NOMO-1 (cell line): ENCODE results near the gene TMEM30B.
"Not testable (repeated sequence)": the region's sequence is repeated elsewhere in the genome, so short reads cannot be mapped to it uniquely, and the experiment has no call there.

Source experiments
- DNase-seq, 2 experiments: peaks; one replicate each; lab custom pipeline; 2025; ENCODE audit not compliant: unreplicated experiment in 2 of 2; lab: John Stamatoyannopoulos, UW

Gene TMEM30B, protein sequence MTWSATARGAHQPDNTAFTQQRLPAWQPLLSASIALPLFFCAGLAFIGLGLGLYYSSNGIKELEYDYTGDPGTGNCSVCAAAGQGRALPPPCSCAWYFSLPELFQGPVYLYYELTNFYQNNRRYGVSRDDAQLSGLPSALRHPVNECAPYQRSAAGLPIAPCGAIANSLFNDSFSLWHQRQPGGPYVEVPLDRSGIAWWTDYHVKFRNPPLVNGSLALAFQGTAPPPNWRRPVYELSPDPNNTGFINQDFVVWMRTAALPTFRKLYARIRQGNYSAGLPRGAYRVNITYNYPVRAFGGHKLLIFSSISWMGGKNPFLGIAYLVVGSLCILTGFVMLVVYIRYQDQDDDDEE

DNA sequence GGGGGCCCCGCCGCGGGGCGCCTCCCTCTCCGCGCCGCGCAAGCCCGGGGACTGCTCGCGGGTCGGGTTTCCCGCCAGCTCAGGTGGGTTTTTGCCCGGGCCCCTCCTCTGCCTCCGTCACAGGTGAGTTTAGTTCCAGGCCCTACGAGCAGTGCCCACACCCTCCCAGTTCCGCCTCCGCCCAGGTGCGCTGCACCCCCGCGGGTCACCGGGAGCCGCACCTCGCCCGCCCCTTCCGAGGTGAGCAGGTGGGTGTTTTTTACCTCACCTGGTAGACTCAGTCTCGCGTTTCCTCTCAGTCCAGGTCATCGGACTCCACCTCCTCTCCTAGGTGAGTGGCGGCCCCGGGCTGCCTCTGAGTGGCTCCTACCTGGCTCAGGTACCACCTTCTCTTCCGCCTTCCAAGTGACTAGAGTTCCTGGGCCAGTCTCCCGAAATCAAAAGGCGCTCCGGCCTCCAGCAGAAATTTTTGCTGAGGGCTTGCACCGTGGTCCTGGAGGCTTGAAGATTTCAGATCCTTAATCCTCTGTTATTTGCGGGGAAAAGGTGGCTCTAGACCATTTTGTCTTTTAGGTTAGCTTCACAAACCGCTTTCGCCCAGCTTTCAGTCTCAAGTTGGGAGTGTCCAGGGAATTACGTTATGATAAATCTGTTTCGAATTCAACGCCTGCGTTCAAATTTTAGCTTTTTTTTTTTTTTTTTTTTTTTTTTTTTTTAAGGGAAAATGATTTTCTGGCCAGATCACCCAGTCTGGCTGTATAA is at the start of gene TMEM30B:
Gene TMEM30B, minus strand, starts transcription at position 153 of the 762 bp plus-strand sequence. CDS start 191 bp downstream, outside the sequence.
- DNase-seq = no peak

DNA sequence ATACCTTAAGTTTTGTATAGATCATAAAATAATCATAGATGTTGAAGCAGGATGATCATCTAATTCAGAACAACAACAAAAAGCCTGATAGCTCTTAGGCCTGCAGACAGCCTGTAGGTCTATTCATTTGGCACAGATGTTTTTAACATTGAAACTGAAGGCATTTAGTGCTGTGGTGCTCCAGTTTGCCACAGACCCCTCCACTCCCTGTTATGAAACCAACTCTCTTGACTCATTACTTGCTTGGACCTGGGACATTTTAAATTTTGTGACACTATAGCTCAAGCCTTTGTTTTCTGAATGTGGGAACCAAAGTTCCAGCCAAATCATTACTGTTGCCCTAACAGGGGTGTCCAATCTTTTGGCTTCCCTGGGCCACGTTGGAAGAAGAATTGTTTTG is 49.4 kb upstream of the TMEM30B start:
- no peak for DNase-seq

GRCh38 chr14:61329478-61330051 is 48.4 kb upstream of the TMEM30B start:
- DNase-seq = peak; percentile 68 to 85

DNA sequence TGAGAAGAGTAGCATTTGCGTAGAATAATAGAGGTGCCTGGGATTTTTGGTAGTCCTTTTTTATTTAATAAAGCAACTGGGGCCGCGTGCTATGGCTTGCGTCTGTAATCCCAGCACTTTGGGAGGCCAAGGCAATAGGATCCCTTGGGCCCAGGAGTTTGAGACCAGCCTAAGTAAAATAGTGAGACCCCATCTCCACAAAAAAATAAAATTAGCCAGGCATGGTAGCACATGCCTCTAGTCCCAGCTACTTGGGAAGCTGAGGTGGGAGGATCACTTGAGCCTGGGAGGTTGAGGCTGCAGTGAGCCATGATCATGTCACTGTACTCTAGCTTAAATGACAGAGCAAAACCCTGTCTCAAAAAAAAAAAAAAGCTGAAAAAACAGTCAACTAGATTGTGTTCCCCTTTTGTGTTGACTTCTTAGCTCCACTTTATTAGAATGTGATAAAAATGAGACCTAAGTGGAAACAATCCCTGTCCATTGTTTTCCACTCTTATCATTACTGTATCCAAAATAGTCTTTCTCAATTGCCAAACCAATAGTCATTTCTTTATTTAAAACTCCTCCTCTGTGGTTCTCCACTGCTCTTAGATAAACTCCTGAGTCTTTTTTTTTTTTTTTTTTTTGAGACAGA is 47.6 kb upstream of the TMEM30B start:
- peak in 1 of 2 experiments; percentile 19 for DNase-seq

DNA sequence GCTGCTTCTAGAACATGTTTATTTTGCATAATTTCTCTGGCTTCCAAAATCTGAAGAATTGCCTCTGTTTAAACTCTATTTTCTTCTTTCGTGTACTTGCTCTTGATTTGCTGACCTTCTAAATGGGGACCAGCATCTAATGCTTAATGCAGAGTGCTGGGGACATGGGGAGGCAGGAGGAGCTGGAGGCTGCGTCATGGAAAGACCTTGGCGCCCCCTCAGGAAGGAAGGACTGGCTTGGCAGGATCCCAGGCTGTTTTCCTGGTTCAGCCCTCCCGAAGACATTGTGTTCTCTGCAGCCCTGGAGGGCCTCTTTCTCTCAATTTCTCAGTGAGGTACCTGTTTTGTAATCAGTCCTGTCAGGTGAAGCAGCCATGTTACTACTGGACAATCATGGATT is 45.7 kb upstream of the TMEM30B start:
- DNase-seq = no peak

DNA sequence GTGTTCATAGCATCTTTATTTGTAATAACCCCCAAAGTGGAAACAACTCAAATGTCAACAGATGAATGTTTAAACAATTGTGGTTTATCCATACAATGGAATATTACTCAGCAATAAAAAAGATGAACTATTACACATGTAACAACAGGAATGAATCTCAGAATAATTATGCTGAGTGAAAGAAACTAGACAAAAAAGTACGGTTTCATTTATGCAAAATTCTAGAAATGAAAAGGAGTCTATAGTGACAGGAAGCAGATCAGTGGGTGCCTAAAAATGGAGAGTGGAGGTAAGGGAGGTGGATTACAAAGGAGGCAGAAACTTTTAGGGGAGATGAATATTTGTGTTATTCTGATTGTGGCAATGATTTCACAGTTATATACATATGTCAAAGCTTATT is 45.0 kb upstream of the TMEM30B start:
- no peak for DNase-seq

DNA sequence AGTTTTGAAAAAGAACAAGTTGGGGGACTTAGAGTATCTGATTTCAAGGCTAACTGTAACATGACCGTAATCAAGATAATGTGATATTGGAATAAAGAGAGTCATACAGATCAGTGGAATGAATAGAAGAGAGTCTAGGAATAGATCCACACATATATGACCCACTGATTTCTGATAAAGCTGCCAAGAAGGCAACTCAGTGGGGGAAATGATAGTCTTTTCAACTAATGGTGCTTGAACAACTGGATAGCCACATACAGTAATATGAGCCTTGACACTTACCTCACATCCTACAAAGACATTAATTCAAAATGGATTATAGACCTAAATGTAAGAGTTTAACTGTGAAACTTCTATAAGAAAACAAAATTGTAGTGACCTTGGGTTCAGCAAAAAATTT is 44.0 kb upstream of the TMEM30B start:
- DNase-seq = no peak

DNA sequence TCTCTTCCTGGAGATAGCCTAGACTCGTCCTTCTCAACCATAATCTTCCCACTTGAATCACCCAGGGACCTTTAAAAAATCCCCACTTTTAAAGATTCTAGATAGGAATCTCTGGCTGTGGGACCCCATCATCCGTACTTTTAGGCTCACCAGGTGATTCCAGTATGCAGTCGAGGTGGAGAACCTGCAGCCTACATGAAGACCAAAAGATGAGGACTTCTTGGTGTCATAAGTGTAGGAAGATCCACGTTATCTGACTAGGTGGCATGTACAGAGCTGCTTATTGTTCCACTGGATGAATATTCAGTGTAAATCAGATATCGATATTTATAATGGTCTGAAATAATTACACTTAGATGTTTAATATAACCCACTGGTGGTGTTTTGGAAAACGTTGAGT is 42.8 kb upstream of the TMEM30B start:
- DNase-seq = no peak

DNA sequence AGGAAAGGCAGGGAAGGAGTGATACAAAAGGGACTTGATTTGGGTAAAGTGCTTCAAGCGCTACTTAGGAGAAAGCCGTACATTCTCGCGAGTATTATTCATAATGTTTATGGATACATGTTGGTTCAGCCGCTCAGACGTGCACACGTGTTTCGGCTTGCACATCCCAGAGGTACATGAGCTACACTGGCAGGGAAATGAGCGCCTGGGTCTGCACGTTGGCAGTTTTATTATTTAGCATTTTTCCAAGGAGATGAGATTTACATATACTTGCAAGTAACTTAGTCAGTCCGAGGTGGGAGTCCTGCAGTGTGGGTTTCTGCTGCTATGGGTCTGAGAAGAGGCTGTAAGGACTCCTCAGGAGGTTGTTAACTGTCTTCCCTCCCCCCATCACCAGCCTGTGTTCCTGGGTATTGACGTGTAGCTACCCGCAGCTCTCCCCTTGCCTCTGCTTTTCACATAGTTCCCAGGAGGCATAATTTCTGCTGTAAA is 41.7 kb upstream of the TMEM30B start:
- DNase-seq = no peak

DNA sequence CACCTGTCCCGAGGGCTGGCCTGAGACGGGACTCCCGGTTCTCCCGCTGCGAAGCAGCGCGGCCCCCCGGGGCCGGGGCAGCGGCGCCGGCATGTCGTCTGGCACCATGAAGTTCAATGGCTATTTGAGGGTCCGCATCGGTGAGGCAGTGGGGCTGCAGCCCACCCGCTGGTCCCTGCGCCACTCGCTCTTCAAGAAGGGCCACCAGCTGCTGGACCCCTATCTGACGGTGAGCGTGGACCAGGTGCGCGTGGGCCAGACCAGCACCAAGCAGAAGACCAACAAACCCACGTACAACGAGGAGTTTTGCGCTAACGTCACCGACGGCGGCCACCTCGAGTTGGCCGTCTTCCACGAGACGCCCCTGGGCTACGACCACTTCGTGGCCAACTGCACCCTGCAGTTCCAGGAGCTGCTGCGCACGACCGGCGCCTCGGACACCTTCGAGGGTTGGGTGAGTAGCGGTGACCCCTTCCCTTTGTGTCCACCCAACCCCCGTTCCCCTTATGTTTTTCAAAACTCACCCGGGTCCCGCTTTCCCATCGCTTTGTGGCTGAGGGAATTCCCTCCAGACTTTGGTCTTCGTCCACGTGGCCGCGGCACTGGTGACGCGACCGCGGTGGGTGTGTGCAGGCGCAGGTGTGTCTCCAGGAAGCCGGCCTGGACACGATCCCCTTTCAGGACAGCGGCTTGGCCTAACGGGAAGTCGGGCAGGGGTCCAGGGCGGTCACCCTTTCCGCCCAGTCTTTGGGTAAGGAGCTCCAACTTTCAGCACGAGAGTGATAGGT is 41.1 kb upstream of the TMEM30B start:
- DNase-seq = no peak

DNA sequence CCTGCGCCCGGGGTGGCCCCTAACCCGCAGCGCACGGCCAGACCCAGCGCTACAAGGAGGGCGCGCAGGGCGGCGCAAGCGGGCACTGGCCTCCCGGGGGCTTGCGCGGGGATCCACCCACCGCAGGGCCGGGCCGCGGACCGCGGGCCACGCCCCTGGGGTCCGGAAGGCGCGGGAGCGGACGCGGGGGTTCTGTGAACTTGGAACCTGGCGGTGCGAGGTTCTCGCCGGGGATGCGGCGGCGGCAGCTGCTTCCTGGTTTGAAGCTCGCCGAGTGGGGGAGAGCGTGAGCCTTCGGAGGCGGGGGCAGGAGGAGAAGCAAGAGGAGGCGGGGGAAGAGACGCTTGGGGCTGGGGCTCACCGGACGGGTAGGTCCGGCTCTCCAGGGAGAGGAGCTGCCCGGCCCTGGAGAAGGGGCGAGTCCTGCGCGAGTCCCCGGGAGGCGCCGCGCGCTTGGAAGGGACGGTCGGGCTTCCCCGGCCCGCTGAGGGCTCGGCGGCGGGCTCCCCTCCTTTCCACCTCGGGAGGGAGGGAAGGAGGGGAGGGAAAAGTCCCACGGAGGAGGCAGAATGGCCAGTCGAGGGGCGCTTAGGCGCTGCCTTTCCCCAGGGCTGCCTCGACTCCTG is 40.4 kb upstream of the TMEM30B start, which contains the start of gene PRKCH:
Gene PRKCH, plus strand, starts transcription at position 195 of the 626 bp plus-strand sequence. CDS start 523 bp downstream, outside the sequence.
- peak; percentile 61 to 71 for DNase-seq

- no peak for DNase-seq
Measured at GRCh38 chr14:61320806-61321384, 39.8 kb upstream of the TMEM30B start.

DNA sequence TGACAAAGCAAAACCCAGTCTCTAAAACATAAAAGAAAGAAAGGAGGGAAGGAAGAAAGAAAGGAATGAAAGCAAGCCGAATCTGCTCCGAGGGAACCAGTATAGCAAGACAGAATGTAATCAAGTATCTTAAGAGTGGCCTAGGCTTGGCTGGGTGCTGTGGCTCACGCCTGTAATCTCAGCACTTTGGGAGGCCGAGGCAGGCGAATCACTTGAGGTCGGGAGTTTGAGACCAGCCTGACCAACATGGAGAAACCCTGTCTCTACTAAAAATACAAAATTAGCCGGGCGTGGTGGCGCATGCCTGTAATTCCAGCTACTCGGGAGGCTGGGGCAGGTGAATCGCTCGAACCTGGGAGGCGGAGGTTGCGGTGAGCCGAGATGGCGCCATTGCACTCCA is 39.0 kb upstream of the TMEM30B start:
- not testable (repeated sequence) for DNase-seq

DNA sequence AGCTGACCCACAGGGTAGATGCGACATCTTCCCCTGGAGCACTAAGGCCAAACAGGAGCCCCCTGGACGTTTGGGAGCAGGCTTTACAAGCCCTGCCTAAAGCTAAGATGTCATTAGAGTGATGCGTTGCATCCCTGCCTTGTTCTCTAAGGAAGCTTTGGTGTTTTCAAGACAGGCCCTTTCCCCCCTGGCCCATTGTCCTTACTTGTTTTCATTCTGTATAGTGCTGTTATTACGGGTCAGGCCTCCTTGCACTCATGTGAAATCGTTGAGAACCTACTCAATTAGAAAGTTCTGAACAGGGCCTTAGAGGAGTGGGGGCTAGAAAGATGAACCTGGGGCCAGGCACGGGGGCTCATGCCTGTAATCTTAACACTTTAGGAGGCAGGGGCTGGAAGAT is 38.6 kb upstream of the TMEM30B start:
- DNase-seq = no peak

GRCh38 chr14:61319086-61319485 is 37.9 kb upstream of the TMEM30B start:
- no peak for DNase-seq

DNA sequence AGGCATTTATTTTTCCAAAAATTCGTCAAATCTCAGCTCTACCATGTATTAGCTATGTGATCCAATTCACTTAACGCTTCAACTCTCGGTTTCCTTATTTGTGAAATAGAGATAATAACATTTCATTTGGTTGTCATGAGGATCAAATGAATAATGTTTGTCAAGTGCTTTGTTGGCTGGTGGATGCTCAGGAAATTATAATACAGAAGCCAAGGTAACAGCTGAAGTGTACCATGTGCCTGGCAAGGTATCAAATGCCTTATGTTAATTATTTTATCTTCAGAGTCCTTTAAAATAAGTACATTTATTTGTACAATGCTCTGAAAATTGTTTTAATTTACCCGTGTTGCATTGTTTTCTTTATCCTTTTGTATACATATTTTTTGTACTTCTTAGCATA is 34.2 kb upstream of the TMEM30B start:
- no peak for DNase-seq

DNA sequence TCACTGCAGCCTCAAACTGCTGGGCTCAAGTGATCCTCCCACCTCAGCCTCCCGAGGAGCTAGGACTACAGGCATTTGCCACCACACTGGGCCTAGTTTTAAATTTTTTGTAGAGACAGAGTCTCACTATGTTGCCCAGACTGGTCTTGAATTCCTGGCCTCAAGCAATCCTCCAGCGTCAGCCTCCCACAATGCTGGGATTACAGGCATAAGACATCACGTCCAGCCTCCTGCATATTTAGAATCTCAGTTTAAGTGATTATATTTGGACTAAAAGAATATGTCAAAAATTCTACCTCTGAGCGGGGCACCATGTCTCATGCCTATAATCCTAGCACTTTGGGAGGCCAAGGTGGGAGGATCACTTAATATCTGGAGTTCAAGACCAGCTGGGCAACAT is 27.6 kb upstream of the TMEM30B start:
- DNase-seq = not testable (repeated sequence)

DNA sequence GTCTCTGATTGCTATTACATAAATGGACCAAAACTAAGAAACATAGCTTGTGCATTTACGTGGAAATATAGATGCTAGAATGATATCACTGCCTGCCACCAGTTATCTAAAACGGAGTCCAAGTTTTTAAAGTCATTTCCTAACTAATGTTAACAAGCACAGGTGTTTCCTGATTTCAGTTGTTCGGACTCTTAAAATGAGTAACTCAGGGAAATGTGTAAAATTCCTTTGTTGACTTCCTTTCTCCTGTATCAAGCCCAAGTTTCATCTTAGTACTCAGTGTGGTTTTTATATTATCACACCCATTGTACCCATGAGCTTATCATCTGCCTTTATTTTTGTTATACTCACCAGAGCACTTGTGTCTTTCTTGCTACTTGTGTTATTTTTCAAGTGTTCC is 27.1 kb upstream of the TMEM30B start:
- no peak for DNase-seq

- DNase-seq = no peak
Measured at GRCh38 chr14:61304688-61305087, 23.6 kb upstream of the TMEM30B start.
